ENCODE results near the gene CDH15. TPM values are rescaled to one million over a fixed set of nuclear protein-coding genes. Genes with fewer than 3 reads are reported as not detected.
"Not testable (repeated sequence)": the region's sequence is repeated elsewhere in the genome, so short reads cannot be mapped to it uniquely, and the experiment has no call there.

CDH15 gene
- total RNA-seq, 1 donor from 2014 or later = not detected

- Mint-ChIP-seq H3K27me3 (ENCODE audit: insufficient read depth) (no peaks in the 10 kb centered on the region), H3K27ac (no peak overlapping the region), H3K36me3 (ENCODE audit: low read depth) (peaks cover 14% of the 10 kb centered on the region), H3K9me3 (no peaks in the 10 kb centered on the region), H3K4me1 (ENCODE audit: low read depth) (peaks cover 12% of the 10 kb centered on the region), H3K4me3 (peak overlapping the region; percentile 63)
- no peak for DNase-seq (ENCODE audit: low spot score)
- intact Hi-C loops (cut with micrococcal nuclease) = loop anchor here (5.0 to 10.0 kb wide), 4 partner anchors 122 to 595 kb away; partner anchors contain the start of gene FANCA
These were observed 47.8 kb downstream of the CDH15 start for GRCh38 chr16:89219365-89219764.

GRCh38 chr16:89221604-89222003 is 50.1 kb downstream of the CDH15 start:
- no peak overlapping the region for H3K4me3 Mint-ChIP-seq

GRCh38 chr16:89222931-89223330 is 51.4 kb downstream of the CDH15 start:
- H3K36me3 Mint-ChIP-seq (ENCODE audit: low read depth) = peaks cover 45% of the 10 kb centered on the region

More at GRCh38 chr16:89221604-89222003, 50.1 kb downstream of the CDH15 start:
- Mint-ChIP-seq H3K4me1 (ENCODE audit: low read depth) (peaks cover 7% of the 10 kb centered on the region), H3K27me3 (ENCODE audit: insufficient read depth) (no peaks in the 10 kb centered on the region), H3K9me3 (peaks cover 9% of the 10 kb centered on the region), H3K36me3 (ENCODE audit: low read depth) (peaks cover 31% of the 10 kb centered on the region), H3K27ac (no peak overlapping the region)
- intact Hi-C loops (cut with micrococcal nuclease) = no loop called here
- DNase-seq (ENCODE audit: low spot score) = no peak

GRCh38 chr16:89224665-89225064 is 53.1 kb downstream of the CDH15 start:
- intact Hi-C loops (cut with micrococcal nuclease) = no loop called here
- H3K4me3 Mint-ChIP-seq = no peak overlapping the region
- H3K9me3 Mint-ChIP-seq = peaks cover 35% of the 10 kb centered on the region
- no peaks in the 10 kb centered on the region for H3K4me1 Mint-ChIP-seq (ENCODE audit: low read depth)
- H3K27me3 Mint-ChIP-seq (ENCODE audit: insufficient read depth) = no peaks in the 10 kb centered on the region
- no peak overlapping the region for H3K27ac Mint-ChIP-seq
- DNase-seq (ENCODE audit: low spot score) = no peak
- H3K36me3 Mint-ChIP-seq (ENCODE audit: low read depth) = peaks cover 59% of the 10 kb centered on the region

More at GRCh38 chr16:89222931-89223330, 51.4 kb downstream of the CDH15 start:
- intact Hi-C loops (cut with micrococcal nuclease) = no loop called here
- peaks cover 23% of the 10 kb centered on the region for H3K9me3 Mint-ChIP-seq
- no peak overlapping the region for H3K4me3 Mint-ChIP-seq
- H3K27me3 Mint-ChIP-seq (ENCODE audit: insufficient read depth) = no peaks in the 10 kb centered on the region
- no peak for DNase-seq (ENCODE audit: low spot score)
- H3K4me1 Mint-ChIP-seq (ENCODE audit: low read depth) = peaks cover 5% of the 10 kb centered on the region
- H3K27ac Mint-ChIP-seq = no peak overlapping the region

GRCh38 chr16:89230255-89230654 is 58.7 kb downstream of the CDH15 start:
- no peaks in the 10 kb centered on the region for H3K4me1 Mint-ChIP-seq (ENCODE audit: low read depth)
- H3K27me3 Mint-ChIP-seq (ENCODE audit: insufficient read depth) = no peaks in the 10 kb centered on the region
- peaks cover 47% of the 10 kb centered on the region for H3K9me3 Mint-ChIP-seq
- no peak overlapping the region for H3K4me3 Mint-ChIP-seq
- H3K27ac Mint-ChIP-seq = no peak overlapping the region
- intact Hi-C loops (cut with micrococcal nuclease) = no loop called here
- DNase-seq (ENCODE audit: low spot score) = no peak
- peaks cover 79% of the 10 kb centered on the region for H3K36me3 Mint-ChIP-seq (ENCODE audit: low read depth)

GRCh38 chr16:89232107-89232506 is 60.6 kb downstream of the CDH15 start:
- Mint-ChIP-seq H3K4me3 (no peak overlapping the region), H3K27me3 (ENCODE audit: insufficient read depth) (no peaks in the 10 kb centered on the region), H3K4me1 (ENCODE audit: low read depth) (no peaks in the 10 kb centered on the region), H3K36me3 (ENCODE audit: low read depth) (peaks cover 66% of the 10 kb centered on the region), H3K9me3 (peaks cover 34% of the 10 kb centered on the region), H3K27ac (no peak overlapping the region)
- intact Hi-C loops (cut with micrococcal nuclease) = no loop called here
- no peak for DNase-seq (ENCODE audit: low spot score)

- intact Hi-C loops (cut with micrococcal nuclease) = no loop called here
- H3K4me3 Mint-ChIP-seq = no peak overlapping the region
- DNase-seq (ENCODE audit: low spot score) = no peak
- H3K9me3 Mint-ChIP-seq = peaks cover 16% of the 10 kb centered on the region
- H3K27me3 Mint-ChIP-seq (ENCODE audit: insufficient read depth) = no peaks in the 10 kb centered on the region
- peaks cover 49% of the 10 kb centered on the region for H3K36me3 Mint-ChIP-seq (ENCODE audit: low read depth)
- H3K27ac Mint-ChIP-seq = no peak overlapping the region
- no peaks in the 10 kb centered on the region for H3K4me1 Mint-ChIP-seq (ENCODE audit: low read depth)
These were observed 62.3 kb downstream of the CDH15 start for GRCh38 chr16:89233678-89234490.

GRCh38 chr16:89237733-89238132 is 66.2 kb downstream of the CDH15 start:
- peaks cover 14% of the 10 kb centered on the region for H3K36me3 Mint-ChIP-seq (ENCODE audit: low read depth)
- no peaks in the 10 kb centered on the region for H3K4me1 Mint-ChIP-seq (ENCODE audit: low read depth)
- H3K27ac Mint-ChIP-seq = no peak overlapping the region
- intact Hi-C loops (cut with micrococcal nuclease) = no loop called here
- no peak overlapping the region for H3K4me3 Mint-ChIP-seq
- H3K9me3 Mint-ChIP-seq = no peaks in the 10 kb centered on the region
- DNase-seq (ENCODE audit: low spot score) = no peak
- no peaks in the 10 kb centered on the region for H3K27me3 Mint-ChIP-seq (ENCODE audit: insufficient read depth)

- H3K9me3 Mint-ChIP-seq = no peaks in the 10 kb centered on the region
- peak overlapping the region; percentile 95 for H3K4me3 Mint-ChIP-seq
- H3K27ac Mint-ChIP-seq = peak overlapping the region; percentile 97
- peaks cover 5% of the 10 kb centered on the region for H3K4me1 Mint-ChIP-seq (ENCODE audit: low read depth)
- peak; percentile 72 for DNase-seq (ENCODE audit: low spot score)
- intact Hi-C loops (cut with micrococcal nuclease) = loop anchor here (1.0 to 10.0 kb wide), 4 partner anchors 24 to 483 kb away; partner anchors contain the start of genes RPL13, SPG7, VPS9D1 and ZNF276
- H3K36me3 Mint-ChIP-seq (ENCODE audit: low read depth) = no peaks in the 10 kb centered on the region
- H3K27me3 Mint-ChIP-seq (ENCODE audit: insufficient read depth) = peaks cover 2% of the 10 kb centered on the region
These were observed 69.8 kb downstream of the CDH15 start for GRCh38 chr16:89241187-89242007.

GRCh38 chr16:89242795-89243200 is 71.2 kb downstream of the CDH15 start:
- Mint-ChIP-seq H3K4me1 (ENCODE audit: low read depth) (peaks cover 8% of the 10 kb centered on the region), H3K4me3 (peak overlapping the region; percentile 56), H3K27me3 (ENCODE audit: insufficient read depth) (peaks cover 2% of the 10 kb centered on the region), H3K27ac (no peak overlapping the region), H3K36me3 (ENCODE audit: low read depth) (no peaks in the 10 kb centered on the region), H3K9me3 (no peaks in the 10 kb centered on the region)
- DNase-seq (ENCODE audit: low spot score) = no peak
- intact Hi-C loops (cut with micrococcal nuclease) = loop anchor here (10.0 kb wide), 1 partner anchor 482 kb away; the partner anchor contains the start of genes VPS9D1 and ZNF276

- Mint-ChIP-seq H3K27ac (no peak overlapping the region), H3K4me1 (ENCODE audit: low read depth) (peaks cover 8% of the 10 kb centered on the region), H3K4me3 (peak overlapping the region; percentile 22), H3K36me3 (ENCODE audit: low read depth) (no peaks in the 10 kb centered on the region), H3K9me3 (no peaks in the 10 kb centered on the region), H3K27me3 (ENCODE audit: insufficient read depth) (peaks cover 2% of the 10 kb centered on the region)
- DNase-seq (ENCODE audit: low spot score) = no peak
- intact Hi-C loops (cut with micrococcal nuclease) = loop anchor here (10.0 kb wide), 1 partner anchor 481 kb away; the partner anchor contains the start of genes VPS9D1 and ZNF276
These were observed 72.1 kb downstream of the CDH15 start for GRCh38 chr16:89243664-89244063.

GRCh38 chr16:89244264-89244663 is 72.7 kb downstream of the CDH15 start:
- DNase-seq (ENCODE audit: low spot score); H3K4me3 Mint-ChIP-seq; H3K9me3 Mint-ChIP-seq; H3K27me3 Mint-ChIP-seq (ENCODE audit: insufficient read depth); H3K4me1 Mint-ChIP-seq (ENCODE audit: low read depth); H3K27ac Mint-ChIP-seq; H3K36me3 Mint-ChIP-seq (ENCODE audit: low read depth): not testable (repeated sequence)
- intact Hi-C loops (cut with micrococcal nuclease) = loop anchor here (10.0 kb wide), 1 partner anchor 481 kb away; the partner anchor contains the start of genes VPS9D1 and ZNF276

Measured in activated T-helper 1 cell treated with anti-CD3 and anti-CD28 coated beads, Interleukin-12 subunit alpha, Interleukin-12 subunit beta, Interleukin-2, Interleukin-4 antibody, amounts not matched to agents 30 ng/mL and 10 ng/mL and 1 ng/mL, durations not matched to agents 14 hours and 24 hours and 36 hours (primary cell).